GM12875 (cell line): Measurements from ENCODE around the gene MYOM1.
"Not testable (repeated sequence)": the region's sequence is repeated elsewhere in the genome, so short reads cannot be mapped to it uniquely, and the experiment has no call there.

Source experiments
- H3K4me3 ChIP-seq: one replicate; pipeline ENCODE4 v1.5.1; 2011; ENCODE audit warnings: low read depth, low read length, control low read depth
- TF ChIP-seq, protein P1 (sequence below): IDR thresholded peaks from 2 replicates; pipeline ENCODE4 v1.5.1; 2011; ENCODE audit warnings: low read depth, mild to moderate bottlenecking, control low read depth, inconsistent platforms, low read length, moderate library complexity, borderline replicate concordance; ENCODE audit not compliant: insufficient read depth

The MYOM1 gene

DNA sequence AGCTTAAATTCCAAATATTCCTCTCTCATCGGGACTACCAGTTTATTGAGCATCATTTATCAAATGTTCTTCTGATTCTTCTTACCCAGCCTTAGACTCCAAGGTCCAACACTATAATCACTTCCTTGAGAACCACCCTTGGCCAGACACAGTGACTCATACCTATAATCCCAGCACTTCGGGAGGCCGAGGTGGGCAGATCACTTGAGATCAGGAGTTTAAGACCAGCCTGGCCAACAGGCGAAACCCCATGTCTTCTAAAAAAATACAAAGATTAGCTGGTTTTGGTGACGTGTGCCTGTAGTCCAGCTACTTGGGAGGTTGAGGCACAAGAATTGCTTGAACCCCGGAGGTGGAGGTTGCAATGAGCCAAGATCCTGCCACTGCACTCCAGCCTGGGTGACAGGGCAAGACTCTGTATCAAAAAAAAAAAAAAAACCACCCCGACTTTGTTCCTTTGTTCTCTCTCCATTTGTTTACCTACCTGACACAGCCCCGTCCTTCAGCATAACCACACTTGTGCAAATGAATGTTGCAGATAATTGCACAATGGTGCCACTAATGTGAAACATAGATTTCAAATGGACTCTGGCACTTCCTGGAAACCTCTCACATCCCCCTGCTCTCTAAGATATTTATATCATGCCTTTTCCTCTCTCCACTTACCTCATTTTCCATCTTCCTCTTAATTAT is 167.9 kb downstream of the MYOM1 start:
- H3K4me3 ChIP-seq: no peak overlapping the region
- TF ChIP-seq, protein P1, sequence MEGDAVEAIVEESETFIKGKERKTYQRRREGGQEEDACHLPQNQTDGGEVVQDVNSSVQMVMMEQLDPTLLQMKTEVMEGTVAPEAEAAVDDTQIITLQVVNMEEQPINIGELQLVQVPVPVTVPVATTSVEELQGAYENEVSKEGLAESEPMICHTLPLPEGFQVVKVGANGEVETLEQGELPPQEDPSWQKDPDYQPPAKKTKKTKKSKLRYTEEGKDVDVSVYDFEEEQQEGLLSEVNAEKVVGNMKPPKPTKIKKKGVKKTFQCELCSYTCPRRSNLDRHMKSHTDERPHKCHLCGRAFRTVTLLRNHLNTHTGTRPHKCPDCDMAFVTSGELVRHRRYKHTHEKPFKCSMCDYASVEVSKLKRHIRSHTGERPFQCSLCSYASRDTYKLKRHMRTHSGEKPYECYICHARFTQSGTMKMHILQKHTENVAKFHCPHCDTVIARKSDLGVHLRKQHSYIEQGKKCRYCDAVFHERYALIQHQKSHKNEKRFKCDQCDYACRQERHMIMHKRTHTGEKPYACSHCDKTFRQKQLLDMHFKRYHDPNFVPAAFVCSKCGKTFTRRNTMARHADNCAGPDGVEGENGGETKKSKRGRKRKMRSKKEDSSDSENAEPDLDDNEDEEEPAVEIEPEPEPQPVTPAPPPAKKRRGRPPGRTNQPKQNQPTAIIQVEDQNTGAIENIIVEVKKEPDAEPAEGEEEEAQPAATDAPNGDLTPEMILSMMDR: no peak

DNA sequence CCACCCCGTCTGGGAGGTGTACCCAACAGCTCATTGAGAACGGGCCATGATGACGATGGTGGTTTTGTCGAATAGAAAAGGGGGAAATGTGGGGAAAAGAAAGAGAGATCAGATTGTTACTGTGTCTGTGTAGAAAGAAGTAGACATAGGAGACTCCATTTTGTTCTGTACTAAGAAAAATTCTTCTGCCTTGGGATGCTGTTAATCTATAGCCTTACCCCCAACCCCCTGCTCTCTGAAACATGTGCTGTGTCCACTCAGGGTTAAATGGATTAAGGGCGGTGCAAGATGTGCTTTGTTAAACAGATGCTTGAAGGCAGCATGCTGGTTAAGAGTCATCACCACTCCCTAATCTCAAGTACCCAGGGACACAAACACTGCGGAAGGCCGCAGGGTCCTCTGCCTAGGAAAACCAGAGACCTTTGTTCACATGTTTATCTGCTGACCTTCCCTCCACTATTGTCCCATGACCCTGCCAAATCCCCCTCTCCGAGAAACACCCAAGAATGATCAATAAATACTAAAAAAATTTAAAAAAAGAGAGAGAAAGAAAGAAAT is 169.8 kb downstream of the MYOM1 start:
- H3K4me3 ChIP-seq: not testable (repeated sequence)

DNA sequence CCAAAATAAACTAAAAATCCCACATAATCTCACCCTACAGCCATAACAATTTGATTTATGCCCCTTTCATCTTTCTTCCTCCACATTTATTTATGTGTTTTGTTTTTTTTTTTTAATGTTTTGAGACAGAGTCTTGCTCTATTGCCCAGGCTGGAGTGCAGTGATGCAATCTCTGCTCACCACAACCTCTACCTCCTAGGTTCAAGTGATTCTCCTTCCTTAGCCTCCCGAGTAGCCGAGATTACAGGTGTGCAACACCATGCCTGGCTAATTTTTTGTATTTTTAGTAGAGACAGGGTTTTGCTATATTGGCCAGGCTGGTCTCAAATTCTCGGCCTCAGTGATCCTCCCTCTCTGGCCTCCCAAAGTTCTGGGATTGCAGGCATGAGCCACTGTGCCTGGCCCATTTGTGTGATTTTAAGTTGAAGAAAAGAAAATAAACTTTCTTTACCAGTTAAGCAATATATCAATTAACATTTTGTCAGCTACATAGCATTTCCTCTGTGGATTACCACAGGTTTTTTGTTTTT is 170.9 kb downstream of the MYOM1 start:
- TF ChIP-seq, protein P1: no peak
- H3K4me3 ChIP-seq: no peak overlapping the region

DNA sequence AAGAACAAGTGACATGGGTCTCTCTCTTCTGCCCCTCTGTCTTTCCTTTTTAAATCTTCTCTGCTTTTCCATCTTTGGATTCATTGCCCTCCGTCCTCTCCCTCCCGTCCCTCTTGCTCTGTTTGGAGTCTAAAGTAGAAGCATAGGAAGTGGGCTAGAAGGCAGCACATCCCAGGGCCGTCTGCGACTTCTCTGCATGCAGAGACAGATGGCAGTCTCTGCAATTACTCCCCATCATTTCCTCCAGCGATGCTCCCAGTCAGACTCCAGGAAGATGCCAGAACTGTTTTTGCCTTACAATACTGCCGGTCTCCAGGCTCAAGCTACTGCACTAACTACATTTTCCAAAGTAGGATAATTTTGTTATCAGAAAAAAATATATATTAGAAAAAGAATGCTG is 171.6 kb downstream of the MYOM1 start:
- TF ChIP-seq, protein P1: no peak
- H3K4me3 ChIP-seq: no peak overlapping the region

DNA sequence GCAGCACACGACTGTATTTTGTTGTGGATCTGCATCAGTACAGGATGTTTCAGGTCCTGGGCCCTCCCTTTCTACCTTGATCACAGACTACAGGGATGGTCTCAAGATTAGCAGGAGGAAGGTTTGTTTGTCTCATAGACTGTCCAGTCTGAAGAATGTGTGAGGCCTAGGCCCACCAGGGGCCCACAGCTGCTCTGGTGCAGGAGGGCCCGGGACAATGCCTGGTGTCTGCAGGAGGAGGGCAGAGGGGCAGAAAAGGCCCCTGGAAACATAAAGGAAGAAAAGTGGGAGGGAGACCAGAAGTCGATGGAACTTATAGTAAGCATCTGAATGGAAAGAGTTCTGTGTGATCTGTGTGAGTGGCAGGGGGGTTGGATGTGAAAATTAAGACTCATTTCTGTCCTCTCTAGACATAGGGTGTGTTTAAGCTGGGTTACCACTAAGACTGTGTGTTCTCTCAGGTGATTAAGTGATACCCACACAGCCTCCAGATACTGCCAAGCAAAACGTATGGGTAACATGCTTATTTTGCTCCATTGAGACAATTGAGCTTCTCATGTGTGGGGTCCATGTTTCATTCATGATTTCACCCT is 173.5 kb downstream of the MYOM1 start:
- no peak overlapping the region for H3K4me3 ChIP-seq
- TF ChIP-seq, protein P1: no peak

DNA sequence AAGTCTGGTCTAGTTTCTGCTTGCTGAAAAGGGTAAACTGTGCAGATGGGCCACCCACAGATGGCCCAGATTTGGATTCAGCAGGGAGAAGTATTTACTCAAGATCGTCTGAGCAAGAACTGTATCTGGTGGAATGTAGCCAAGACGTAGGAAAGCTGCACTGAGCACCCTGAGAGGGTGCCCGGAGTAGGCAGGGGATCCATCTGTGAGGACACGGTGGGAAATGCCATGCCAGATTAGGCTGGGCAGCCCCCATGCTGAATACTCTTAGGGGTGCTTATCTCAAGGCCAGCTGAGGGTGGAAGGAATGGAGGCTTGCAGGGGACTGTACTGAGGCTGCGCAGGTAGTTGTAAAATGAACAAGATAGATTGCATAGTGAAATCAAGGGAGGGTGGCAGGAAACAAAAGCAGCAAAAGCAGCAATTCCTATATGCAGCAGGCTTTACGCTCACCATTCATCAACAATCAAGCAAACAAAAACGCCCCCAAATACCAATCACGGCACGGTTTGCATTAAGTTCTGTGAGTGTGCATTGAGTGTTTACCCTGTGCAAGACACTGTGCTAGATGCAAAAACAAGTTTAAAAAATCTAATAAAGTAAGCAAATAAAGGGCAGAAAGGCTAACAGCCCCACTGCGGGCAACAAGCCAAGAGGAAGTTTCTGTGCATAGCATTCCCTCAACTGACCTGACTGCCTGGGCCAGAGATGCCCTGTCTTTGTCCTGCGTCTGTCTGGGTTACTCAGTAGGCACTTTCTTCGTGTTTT is 174.7 kb downstream of the MYOM1 start:
- no peak overlapping the region for H3K4me3 ChIP-seq
- TF ChIP-seq, protein P1: no peak

DNA sequence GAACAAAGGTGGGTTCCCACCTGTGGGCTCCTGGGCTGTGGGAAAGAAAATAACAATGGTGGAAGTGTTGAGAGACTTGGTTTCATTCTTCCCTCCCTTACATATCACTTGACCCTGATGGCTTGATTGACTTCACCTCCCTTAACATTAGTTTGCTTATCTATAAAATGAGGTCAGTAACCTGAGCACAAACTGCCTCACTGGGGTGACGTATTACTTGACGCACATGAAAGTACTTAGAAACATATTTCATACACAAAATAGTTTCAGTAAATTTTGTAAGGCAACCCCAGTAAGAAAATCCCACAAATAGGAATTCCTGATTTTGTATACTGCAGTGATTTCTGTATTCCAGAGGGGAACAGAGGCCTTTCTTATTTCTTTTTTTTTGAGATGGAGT is 177.4 kb downstream of the MYOM1 start:
- TF ChIP-seq, protein P1: no peak
- H3K4me3 ChIP-seq: no peak overlapping the region
